Measurements from ENCODE around the gene TMEFF2.

TMEFF2 gene

DNA sequence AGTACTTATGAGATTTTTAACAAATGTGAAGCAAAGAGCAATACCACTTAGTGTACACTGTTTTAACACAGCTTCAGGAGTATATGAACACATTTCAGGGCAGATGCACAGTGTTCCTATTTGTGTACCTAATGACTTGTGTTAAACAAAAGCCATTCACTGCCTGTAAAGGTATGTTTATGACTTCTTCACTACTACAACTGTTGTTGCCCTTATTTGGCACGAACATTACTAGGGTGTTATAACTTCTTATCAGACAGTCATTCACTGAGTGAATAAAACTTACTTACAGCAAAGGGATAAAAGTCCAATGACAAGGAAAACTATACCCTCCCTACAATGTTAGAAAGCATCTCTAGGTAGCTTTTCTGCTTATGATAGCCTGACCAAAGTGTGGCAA lies 262.4 kb downstream of the TMEFF2 start:
- CTCF ChIA-PET, result interaction anchor here (0.6 to 1.2 kb wide), 3 partner anchors 9 to 114 kb away, joined by 3 read pairs; no protein-coding TSS in a partner anchor
- no CpG with 5 or more reads among the region's 1 CpG for WGBS (ENCODE audit: insufficient coverage)

DNA sequence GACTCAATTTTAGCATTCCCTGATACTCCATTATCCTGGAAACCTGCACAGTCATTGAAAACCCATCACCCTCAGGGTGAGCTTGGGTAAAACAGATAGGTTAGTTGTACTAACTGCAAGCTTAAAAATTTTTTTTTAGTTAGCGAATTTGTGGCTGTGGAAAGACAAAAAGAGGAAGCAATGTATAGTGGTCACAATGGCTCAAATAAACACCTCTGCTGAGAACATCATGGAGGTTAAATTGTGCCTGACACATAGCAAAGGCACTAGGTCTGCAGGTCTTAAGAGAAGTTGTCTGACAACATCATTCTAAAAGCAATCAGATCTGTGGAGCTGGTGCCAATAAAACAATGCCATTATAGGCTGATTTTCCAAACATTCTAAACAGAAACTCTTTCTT lies 263.4 kb downstream of the TMEFF2 start:
- no peak overlapping the region for H3K27ac ChIP-seq (ENCODE audit: insufficient read depth in 1 of 2, low read depth in 1 of 2, low read length in 2 of 2, poor library complexity in 1 of 2, severe bottlenecking in 2 of 2)
- ChIA-PET CTCF (interaction anchor here (1.2 kb wide), 1 partner anchor 8 kb away, joined by 3 read pairs; no protein-coding TSS in a partner anchor), POLR2A (interaction anchor here (0.7 kb wide), 1 partner anchor 15 kb away, joined by 4 read pairs; no protein-coding TSS in a partner anchor)
- peak in 2 of 3 donors; percentile 71 to 80 for DNase-seq
- 13% methylated on average over 1 of the region's 1 CpG for WGBS (ENCODE audit: insufficient coverage)
- H3K9me3 ChIP-seq (ENCODE audit: control extremely low read depth in 1 of 5, control insufficient read depth in 4 of 5, insufficient read depth in 2 of 5, low read depth in 1 of 5, low read length in 4 of 5), result no peaks in the 10 kb centered on the region
- H3K27me3 ChIP-seq (replicated peaks in 2 of 5; ENCODE audit: control insufficient read depth in 4 of 5, insufficient read depth in 5 of 5, low read length in 4 of 5), result no peaks in the 10 kb centered on the region
- no peak overlapping the region for H3K4me3 ChIP-seq (ENCODE audit: control insufficient read depth in 1 of 7, extremely low read depth in 1 of 7, insufficient read depth in 4 of 7, low read depth in 2 of 7, low read length in 6 of 7)
- H3K36me3 ChIP-seq (ENCODE audit: control insufficient read depth in 4 of 4, insufficient read depth in 4 of 4, low read length in 3 of 4), result no peaks in the 10 kb centered on the region
- peaks cover 0 to 12% (median 5%) of the 10 kb centered on the region in 4 experiments for H3K4me1 ChIP-seq (ENCODE audit: control extremely low read depth in 1 of 4, control insufficient read depth in 4 of 4, insufficient read depth in 4 of 4, low read length in 3 of 4)

More for the DNA sequence above, 262.4 kb downstream of the TMEFF2 start:
- Histone ChIP-seq H3K36me3 (ENCODE audit: control insufficient read depth in 4 of 4, insufficient read depth in 4 of 4, low read length in 3 of 4) (no peaks in the 10 kb centered on the region), H3K27ac (ENCODE audit: insufficient read depth in 1 of 2, low read depth in 1 of 2, low read length in 2 of 2, poor library complexity in 1 of 2, severe bottlenecking in 2 of 2) (no peak overlapping the region), H3K4me1 (ENCODE audit: control extremely low read depth in 1 of 4, control insufficient read depth in 4 of 4, insufficient read depth in 4 of 4, low read length in 3 of 4) (peaks cover 0 to 10% (median 5%) of the 10 kb centered on the region in 4 experiments), H3K27me3 (replicated peaks in 2 of 5; ENCODE audit: control insufficient read depth in 4 of 5, insufficient read depth in 5 of 5, low read length in 4 of 5) (no peaks in the 10 kb centered on the region), H3K9me3 (ENCODE audit: control extremely low read depth in 1 of 5, control insufficient read depth in 4 of 5, insufficient read depth in 2 of 5, low read depth in 1 of 5, low read length in 4 of 5) (no peaks in the 10 kb centered on the region), H3K4me3 (ENCODE audit: control insufficient read depth in 1 of 7, extremely low read depth in 1 of 7, insufficient read depth in 4 of 7, low read depth in 2 of 7, low read length in 6 of 7) (no peak overlapping the region)
- DNase-seq, result no peak
- POLR2A ChIA-PET, result no interaction called here

DNA sequence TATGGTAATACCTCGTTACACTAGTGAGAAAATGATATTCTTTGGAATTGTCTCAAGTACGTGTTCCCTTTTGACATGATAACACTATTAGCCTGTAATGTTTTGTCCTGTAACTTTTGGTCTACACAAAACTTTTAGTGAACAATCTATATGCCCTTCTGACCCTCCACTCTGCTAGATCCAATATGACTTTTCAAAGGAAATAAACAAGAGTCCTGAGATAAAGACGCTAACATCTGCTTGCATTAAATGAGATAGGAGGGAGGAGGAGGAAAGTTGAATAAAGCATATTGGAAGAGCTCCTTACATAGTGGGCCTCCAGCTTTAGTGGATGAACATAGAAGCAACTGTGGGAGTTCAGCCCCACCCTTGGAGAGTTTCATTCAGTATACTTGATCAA lies 264.5 kb downstream of the TMEFF2 start:
- Histone ChIP-seq H3K27me3 (replicated peaks in 2 of 5; ENCODE audit: control insufficient read depth in 4 of 5, insufficient read depth in 5 of 5, low read length in 4 of 5) (no peaks in the 10 kb centered on the region), H3K4me3 (ENCODE audit: control insufficient read depth in 1 of 7, extremely low read depth in 1 of 7, insufficient read depth in 4 of 7, low read depth in 2 of 7, low read length in 6 of 7) (no peak overlapping the region), H3K9me3 (ENCODE audit: control extremely low read depth in 1 of 5, control insufficient read depth in 4 of 5, insufficient read depth in 2 of 5, low read depth in 1 of 5, low read length in 4 of 5) (no peaks in the 10 kb centered on the region), H3K36me3 (ENCODE audit: control insufficient read depth in 4 of 4, insufficient read depth in 4 of 4, low read length in 3 of 4) (no peaks in the 10 kb centered on the region), H3K27ac (ENCODE audit: insufficient read depth in 1 of 2, low read depth in 1 of 2, low read length in 2 of 2, poor library complexity in 1 of 2, severe bottlenecking in 2 of 2) (no peak overlapping the region), H3K4me1 (ENCODE audit: control extremely low read depth in 1 of 4, control insufficient read depth in 4 of 4, insufficient read depth in 4 of 4, low read length in 3 of 4) (peaks cover 0 to 12% (median 5%) of the 10 kb centered on the region in 4 experiments)
- DNase-seq, result no peak
- POLR2A ChIA-PET, result no interaction called here
- CTCF ChIA-PET, result no interaction called here
- 100% methylated on average over 1 of the region's 3 CpGs for WGBS (ENCODE audit: insufficient coverage)

DNA sequence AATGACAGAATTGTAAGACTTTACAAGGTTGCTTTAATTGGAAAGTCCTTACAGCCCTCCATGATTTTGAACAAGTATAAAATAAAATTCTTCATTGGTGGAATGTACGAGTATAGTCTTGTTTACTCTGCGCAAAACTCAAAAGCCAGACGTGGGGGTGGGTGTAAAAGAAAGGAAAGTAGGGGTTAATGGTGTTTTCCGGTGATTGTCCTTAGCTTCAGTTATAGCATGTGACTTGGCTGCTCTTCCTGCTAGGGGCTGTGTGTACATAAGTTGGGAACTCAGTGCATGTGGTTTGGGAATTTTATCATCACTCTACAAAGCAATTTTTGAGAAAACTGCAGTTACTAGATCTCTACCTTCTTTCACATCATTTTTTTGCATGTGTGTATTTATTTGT lies 265.4 kb downstream of the TMEFF2 start:
- Histone ChIP-seq H3K4me1 (ENCODE audit: control extremely low read depth in 1 of 4, control insufficient read depth in 4 of 4, insufficient read depth in 4 of 4, low read length in 3 of 4) (peaks cover 0 to 12% (median 5%) of the 10 kb centered on the region in 4 experiments), H3K4me3 (ENCODE audit: control insufficient read depth in 1 of 7, extremely low read depth in 1 of 7, insufficient read depth in 4 of 7, low read depth in 2 of 7, low read length in 6 of 7) (no peak overlapping the region), H3K27ac (ENCODE audit: insufficient read depth in 1 of 2, low read depth in 1 of 2, low read length in 2 of 2, poor library complexity in 1 of 2, severe bottlenecking in 2 of 2) (no peak overlapping the region), H3K36me3 (ENCODE audit: control insufficient read depth in 4 of 4, insufficient read depth in 4 of 4, low read length in 3 of 4) (no peaks in the 10 kb centered on the region), H3K9me3 (ENCODE audit: control extremely low read depth in 1 of 5, control insufficient read depth in 4 of 5, insufficient read depth in 2 of 5, low read depth in 1 of 5, low read length in 4 of 5) (no peaks in the 10 kb centered on the region), H3K27me3 (replicated peaks in 2 of 5; ENCODE audit: control insufficient read depth in 4 of 5, insufficient read depth in 5 of 5, low read length in 4 of 5) (no peaks in the 10 kb centered on the region)
- CTCF ChIA-PET, result no interaction called here
- no peak for DNase-seq
- POLR2A ChIA-PET, result no interaction called here
- 100% methylated on average over 1 of the region's 4 CpGs for WGBS (ENCODE audit: insufficient coverage)

DNA sequence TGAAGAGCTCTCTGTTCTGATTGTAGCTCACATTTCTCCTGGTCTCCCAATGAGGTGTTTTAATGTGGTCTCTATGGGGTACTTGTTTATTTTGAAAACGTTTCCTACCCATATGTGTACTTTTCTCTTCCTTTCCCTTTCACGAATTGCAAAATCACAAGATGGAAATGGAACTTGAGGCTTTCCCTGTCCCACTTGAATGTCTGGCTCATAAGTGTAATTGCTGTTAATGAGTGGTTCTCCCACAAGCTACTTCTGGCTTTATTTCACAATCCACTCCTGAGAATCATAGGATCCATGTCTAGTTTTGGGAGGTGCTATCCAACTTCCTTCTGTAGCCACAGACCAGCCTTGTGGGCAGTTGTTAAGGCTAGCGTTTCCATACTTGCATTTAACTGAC lies 266.7 kb downstream of the TMEFF2 start:
- H3K4me1 ChIP-seq (ENCODE audit: control extremely low read depth in 1 of 4, control insufficient read depth in 4 of 4, insufficient read depth in 4 of 4, low read length in 3 of 4), result peaks cover 0 to 12% (median 5%) of the 10 kb centered on the region in 4 experiments
- POLR2A ChIA-PET, result no interaction called here
- no peaks in the 10 kb centered on the region for H3K36me3 ChIP-seq (ENCODE audit: control insufficient read depth in 4 of 4, insufficient read depth in 4 of 4, low read length in 3 of 4)
- no peaks in the 10 kb centered on the region for H3K27me3 ChIP-seq (replicated peaks in 2 of 5; ENCODE audit: control insufficient read depth in 4 of 5, insufficient read depth in 5 of 5, low read length in 4 of 5)
- CTCF ChIA-PET, result no interaction called here
- DNase-seq, result peak in 2 of 3 donors; percentile 20
- no peak overlapping the region for H3K27ac ChIP-seq (ENCODE audit: insufficient read depth in 1 of 2, low read depth in 1 of 2, low read length in 2 of 2, poor library complexity in 1 of 2, severe bottlenecking in 2 of 2)
- no peak overlapping the region for H3K4me3 ChIP-seq (ENCODE audit: control insufficient read depth in 1 of 7, extremely low read depth in 1 of 7, insufficient read depth in 4 of 7, low read depth in 2 of 7, low read length in 6 of 7)
- no CpG with 5 or more reads among the region's 3 CpGs for WGBS (ENCODE audit: insufficient coverage)
- H3K9me3 ChIP-seq (ENCODE audit: control extremely low read depth in 1 of 5, control insufficient read depth in 4 of 5, insufficient read depth in 2 of 5, low read depth in 1 of 5, low read length in 4 of 5), result no peaks in the 10 kb centered on the region

DNA sequence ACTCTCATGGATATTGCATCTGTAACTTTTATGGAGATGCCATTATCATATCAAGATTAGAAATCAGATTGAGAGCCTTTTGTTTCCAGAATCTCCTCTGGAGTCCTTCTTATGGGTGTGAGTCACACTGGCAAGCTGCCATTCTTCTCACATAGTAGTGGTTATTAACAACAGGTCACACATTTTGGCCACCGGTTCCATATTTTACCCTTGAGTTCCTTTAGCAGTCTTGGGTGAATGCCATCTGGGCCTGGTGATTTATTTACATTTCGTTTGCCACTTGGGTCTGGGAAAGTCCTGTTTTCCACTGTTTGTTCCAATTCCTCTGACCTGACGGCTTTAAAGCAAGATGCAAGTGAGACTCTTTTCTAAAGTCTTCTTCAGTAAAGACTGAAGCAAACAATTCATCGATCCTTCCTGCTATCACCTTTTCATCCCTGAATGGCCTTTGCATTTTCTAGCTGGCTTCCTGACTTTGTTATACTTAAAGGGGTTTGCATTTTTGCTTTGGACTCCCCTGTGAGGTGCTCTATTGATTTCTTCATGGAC lies 267.3 kb downstream of the TMEFF2 start:
- POLR2A ChIA-PET, result interaction anchor here (0.6 kb wide), 1 partner anchor 407 kb away, joined by 3 read pairs; no protein-coding TSS in a partner anchor
- CTCF ChIA-PET, result interaction anchor here (1.0 kb wide), 1 partner anchor 11 kb away, joined by 3 read pairs; no protein-coding TSS in a partner anchor
- H3K27me3 ChIP-seq (replicated peaks in 2 of 5; ENCODE audit: control insufficient read depth in 4 of 5, insufficient read depth in 5 of 5, low read length in 4 of 5), result no peaks in the 10 kb centered on the region
- H3K9me3 ChIP-seq (ENCODE audit: control extremely low read depth in 1 of 5, control insufficient read depth in 4 of 5, insufficient read depth in 2 of 5, low read depth in 1 of 5, low read length in 4 of 5), result no peaks in the 10 kb centered on the region
- WGBS (ENCODE audit: insufficient coverage), result 59% methylated on average over 4 of the region's 4 CpGs
- H3K4me1 ChIP-seq (ENCODE audit: control extremely low read depth in 1 of 4, control insufficient read depth in 4 of 4, insufficient read depth in 4 of 4, low read length in 3 of 4), result peaks cover 0 to 12% (median 5%) of the 10 kb centered on the region in 4 experiments
- no peak overlapping the region for H3K27ac ChIP-seq (ENCODE audit: insufficient read depth in 1 of 2, low read depth in 1 of 2, low read length in 2 of 2, poor library complexity in 1 of 2, severe bottlenecking in 2 of 2)
- no peaks in the 10 kb centered on the region for H3K36me3 ChIP-seq (ENCODE audit: control insufficient read depth in 4 of 4, insufficient read depth in 4 of 4, low read length in 3 of 4)
- H3K4me3 ChIP-seq (ENCODE audit: control insufficient read depth in 1 of 7, extremely low read depth in 1 of 7, insufficient read depth in 4 of 7, low read depth in 2 of 7, low read length in 6 of 7), result no peak overlapping the region
- DNase-seq, result peak in 2 of 3 donors; percentile 48 to 56

DNA sequence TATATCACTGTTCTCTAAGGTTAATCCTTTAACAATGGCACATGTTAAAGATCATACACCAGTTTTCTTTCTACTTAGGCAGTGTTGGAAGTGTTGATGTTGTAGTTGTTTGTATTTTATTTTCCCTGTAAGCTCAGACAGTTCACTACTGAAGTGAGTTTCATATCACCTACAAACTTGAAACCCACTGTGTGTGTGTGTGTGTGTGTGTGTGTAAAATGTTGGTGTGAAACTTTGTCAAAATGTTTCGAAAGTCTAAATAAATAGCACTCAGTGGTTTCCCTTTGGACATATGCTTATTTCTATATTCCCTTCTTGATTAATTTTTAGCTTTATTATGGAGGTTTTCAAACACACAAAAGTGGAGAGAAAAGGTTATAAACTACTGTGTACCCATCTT lies 268.1 kb downstream of the TMEFF2 start:
- H3K4me1 ChIP-seq (ENCODE audit: control extremely low read depth in 1 of 4, control insufficient read depth in 4 of 4, insufficient read depth in 4 of 4, low read length in 3 of 4), result peaks cover 0 to 10% (median 4%) of the 10 kb centered on the region in 4 experiments
- no peak for DNase-seq
- ChIA-PET POLR2A (interaction anchor here (0.6 kb wide), 1 partner anchor 408 kb away, joined by 3 read pairs; no protein-coding TSS in a partner anchor), CTCF (interaction anchor here (1.0 to 1.2 kb wide), 2 partner anchors 8 to 12 kb away, joined by 3 to 5 read pairs; no protein-coding TSS in a partner anchor)
- no peaks in the 10 kb centered on the region for H3K9me3 ChIP-seq (ENCODE audit: control extremely low read depth in 1 of 5, control insufficient read depth in 4 of 5, insufficient read depth in 2 of 5, low read depth in 1 of 5, low read length in 4 of 5)
- no CpG with 5 or more reads among the region's 1 CpG for WGBS (ENCODE audit: insufficient coverage)
- H3K4me3 ChIP-seq (ENCODE audit: control insufficient read depth in 1 of 7, extremely low read depth in 1 of 7, insufficient read depth in 4 of 7, low read depth in 2 of 7, low read length in 6 of 7), result no peak overlapping the region
- H3K36me3 ChIP-seq (ENCODE audit: control insufficient read depth in 4 of 4, insufficient read depth in 4 of 4, low read length in 3 of 4), result no peaks in the 10 kb centered on the region
- H3K27ac ChIP-seq (ENCODE audit: insufficient read depth in 1 of 2, low read depth in 1 of 2, low read length in 2 of 2, poor library complexity in 1 of 2, severe bottlenecking in 2 of 2), result no peak overlapping the region
- H3K27me3 ChIP-seq (replicated peaks in 2 of 5; ENCODE audit: control insufficient read depth in 4 of 5, insufficient read depth in 5 of 5, low read length in 4 of 5), result no peaks in the 10 kb centered on the region

All from common myeloid progenitor, CD34-positive (primary cell).